Measurements from ENCODE around the gene LCP2.

Gene LCP2

DNA sequence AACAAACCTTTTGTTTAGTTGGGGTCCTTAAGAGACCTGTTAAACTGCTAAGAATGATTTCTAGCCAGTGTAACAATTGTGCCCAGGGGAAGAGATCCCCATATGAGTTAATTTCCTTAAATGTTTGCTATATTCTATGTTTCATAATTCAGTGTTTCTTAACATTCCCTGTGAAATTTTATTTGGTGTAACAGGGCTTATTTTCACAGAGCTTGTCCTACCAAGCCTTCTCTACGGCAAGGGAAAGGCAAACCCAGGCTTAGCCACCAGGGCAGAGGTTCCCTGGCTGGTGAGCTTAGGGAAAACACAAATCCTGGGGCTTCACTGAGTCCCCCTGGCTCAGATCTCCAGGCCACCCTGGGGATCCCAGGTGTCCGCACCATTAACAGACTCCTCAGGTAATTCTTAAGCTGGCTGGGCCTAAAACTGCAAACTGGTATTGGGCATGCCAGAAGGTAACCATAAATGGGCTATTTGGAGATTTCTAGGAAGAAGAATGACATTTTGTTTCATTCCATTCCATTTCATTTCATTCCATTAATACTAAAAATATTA, 17.0 kb upstream of the LCP2 start:
- DNase-seq, result no peak

- no peak for DNase-seq
Measured at GRCh38 chr5:170313816-170314215, 16.2 kb upstream of the LCP2 start.

- DNase-seq, result no peak
Measured at GRCh38 chr5:170313344-170313743, 15.8 kb upstream of the LCP2 start.

DNA sequence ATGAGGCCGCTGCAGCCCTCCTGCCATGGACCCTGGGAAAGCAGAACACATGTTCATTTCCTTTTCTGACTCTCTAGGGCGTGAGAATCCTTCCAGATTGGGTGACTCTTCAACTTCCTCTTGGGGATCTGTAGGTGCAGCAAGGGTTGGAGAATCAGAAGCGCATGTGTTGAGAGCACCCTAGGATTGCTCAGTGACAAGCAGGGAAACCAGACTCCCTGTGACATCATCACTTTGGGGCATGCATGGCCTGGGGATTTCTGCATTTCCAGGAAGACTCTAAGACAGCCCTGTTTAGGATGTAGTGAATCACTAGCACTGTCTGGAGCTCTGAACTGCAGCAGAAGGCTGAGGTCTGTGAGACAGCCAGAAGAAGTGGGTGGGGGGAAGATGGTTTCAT, 15.1 kb upstream of the LCP2 start:
- DNase-seq, result no peak

DNA sequence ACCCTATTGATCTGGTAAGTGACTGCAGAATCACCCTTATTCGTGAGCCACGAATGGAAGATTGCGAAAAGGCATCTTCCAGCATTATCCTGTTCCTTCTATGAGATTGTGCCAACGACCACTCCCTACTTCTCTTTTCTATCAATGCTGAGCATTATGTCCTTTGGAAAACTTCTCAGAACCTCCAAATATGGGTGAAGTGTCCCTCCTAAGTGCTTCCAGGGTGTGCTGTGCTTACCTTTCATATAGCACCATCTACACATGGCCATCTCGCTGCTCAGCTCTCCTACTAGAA, 14.7 kb upstream of the LCP2 start:
- DNase-seq, result no peak

DNA sequence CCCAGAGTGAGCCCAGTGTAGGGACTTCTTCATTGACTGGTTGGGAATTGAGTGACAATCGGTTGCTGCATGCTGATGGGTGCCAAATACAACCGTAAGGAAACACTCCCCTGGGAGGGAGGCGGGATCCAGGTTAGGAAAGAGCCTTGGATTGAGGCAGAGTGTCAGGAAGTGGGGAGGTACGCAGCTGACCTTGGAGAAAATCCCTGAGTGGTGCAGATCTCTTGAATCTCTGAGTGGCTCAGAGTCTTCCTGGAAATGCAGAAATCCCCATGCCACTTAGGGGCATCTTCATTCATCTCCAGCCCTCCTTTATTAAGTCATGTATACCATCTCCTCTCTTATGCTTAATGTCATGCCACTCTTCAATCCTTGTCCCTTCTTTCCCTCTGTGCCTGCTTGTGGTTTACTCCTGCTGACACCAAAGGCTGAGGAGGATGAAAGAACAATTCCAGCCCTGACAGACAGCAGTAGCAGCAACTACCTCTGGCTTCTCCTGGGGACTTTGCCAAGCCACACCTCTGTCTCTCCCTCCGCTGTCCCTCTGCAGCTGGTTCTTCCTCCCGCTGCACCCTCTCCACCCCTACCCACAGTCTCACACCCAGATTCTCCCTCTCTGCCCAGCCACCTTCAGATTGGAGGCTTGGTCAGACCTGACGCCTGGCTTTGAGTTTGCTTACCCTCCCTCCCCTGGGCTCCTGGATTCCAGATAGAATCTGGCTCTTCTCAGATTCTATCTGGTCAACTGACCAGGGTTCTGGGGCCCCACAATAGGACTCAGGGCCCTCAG, 14.1 kb upstream of the LCP2 start:
- DNase-seq, result no peak

- DNase-seq, result no peak
Measured at GRCh38 chr5:170310256-170310926, 12.8 kb upstream of the LCP2 start.

- DNase-seq, result no peak
Measured at GRCh38 chr5:170308686-170309085, 11.1 kb upstream of the LCP2 start.

DNA sequence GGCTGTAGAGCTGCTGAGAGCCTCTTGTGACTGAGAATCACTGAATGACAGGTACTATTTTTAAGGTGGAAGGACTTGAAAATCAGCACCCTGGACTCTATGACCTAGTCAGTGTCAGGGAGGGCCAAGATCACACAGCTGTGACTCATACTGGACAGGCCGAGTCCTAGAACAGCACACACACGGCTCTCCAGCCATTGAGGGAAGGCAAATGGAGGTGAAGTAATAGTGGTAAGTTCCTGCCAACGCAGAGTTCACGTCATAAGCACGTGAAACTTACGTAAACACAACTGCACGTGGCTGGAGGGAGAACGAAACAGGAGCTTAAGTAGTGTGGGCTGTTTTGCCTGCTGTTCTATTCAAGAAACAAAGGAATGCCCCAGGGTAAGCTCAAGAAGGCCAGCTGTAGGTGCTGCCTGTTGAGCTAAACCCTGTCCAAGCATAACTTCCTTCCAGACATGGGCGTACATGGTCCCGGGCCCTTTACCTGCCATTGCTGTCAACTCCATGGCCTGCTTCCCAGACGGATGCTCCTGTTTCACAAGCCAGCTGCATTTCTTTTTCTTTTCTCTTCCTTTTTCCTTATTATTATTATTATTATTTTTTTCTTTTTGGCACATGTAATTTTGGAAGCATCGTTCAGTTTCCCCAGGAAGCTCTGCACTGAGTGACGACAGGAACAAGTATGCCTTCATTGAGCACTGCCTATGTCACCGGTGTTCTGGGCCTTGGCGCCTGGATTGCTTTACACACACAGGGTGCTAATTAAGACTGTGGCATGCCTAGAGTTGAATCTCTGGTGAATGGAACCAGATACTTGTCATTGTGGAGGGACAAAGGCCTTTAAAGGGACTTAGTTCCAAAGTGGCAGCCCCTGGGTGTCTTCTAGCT, 10.2 kb upstream of the LCP2 start:
- peak; percentile 52 for DNase-seq

DNA sequence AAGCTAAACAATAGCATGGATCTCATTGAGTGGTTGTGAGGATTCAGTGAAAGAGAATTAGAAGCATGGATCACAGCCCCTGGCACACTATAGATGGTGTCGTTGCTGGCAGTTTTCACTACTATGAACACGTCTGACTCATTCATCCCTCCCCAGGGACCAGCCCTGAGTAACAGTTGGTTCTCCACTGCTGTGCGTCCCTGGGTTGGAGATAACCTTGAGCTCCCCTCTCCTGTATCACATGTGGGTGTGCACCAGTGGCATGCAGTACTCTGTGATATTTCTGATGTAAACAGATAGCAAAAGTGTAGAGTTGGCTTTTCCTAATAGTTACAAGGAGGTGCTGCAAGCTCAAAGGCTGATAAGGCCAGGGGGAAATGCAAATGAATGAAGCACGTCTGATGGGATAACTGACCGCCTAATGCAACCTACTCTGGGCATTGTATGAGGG, 8.8 kb upstream of the LCP2 start:
- no peak for DNase-seq

- DNase-seq, result no peak
Measured at GRCh38 chr5:170305646-170306025, 8.1 kb upstream of the LCP2 start.

GRCh38 chr5:170305016-170305645, 7.6 kb upstream of the LCP2 start:
- no peak for DNase-seq

DNA sequence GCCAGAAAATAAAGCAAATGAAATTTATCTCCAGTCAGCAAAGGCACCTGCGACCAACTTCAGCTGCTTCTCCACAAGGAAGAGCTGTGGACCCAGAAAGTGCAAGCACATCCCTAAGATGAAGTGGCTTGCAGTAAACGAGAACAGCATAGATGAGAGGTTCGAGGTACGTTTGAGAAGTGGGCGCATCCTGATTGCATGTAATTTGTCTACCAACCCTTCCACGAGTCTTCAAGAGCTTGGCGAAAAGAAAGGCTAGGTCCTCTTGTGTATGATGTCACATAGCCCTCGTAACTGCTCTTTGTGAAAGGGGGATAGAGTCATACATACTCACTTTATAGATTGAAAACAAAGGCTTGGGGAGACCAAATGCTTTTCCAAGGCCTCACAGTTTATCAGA, 6.0 kb upstream of the LCP2 start:
- DNase-seq, result no peak

- peak; percentile 67 for DNase-seq
Measured at GRCh38 chr5:170302653-170303501, 5.3 kb upstream of the LCP2 start.

GRCh38 chr5:170301981-170302652, 4.5 kb upstream of the LCP2 start:
- DNase-seq, result no peak

- DNase-seq, result no peak
Measured at GRCh38 chr5:170301149-170301548, 3.6 kb upstream of the LCP2 start.

- DNase-seq, result no peak
Measured at GRCh38 chr5:170300361-170301013, 2.9 kb upstream of the LCP2 start.

DNA sequence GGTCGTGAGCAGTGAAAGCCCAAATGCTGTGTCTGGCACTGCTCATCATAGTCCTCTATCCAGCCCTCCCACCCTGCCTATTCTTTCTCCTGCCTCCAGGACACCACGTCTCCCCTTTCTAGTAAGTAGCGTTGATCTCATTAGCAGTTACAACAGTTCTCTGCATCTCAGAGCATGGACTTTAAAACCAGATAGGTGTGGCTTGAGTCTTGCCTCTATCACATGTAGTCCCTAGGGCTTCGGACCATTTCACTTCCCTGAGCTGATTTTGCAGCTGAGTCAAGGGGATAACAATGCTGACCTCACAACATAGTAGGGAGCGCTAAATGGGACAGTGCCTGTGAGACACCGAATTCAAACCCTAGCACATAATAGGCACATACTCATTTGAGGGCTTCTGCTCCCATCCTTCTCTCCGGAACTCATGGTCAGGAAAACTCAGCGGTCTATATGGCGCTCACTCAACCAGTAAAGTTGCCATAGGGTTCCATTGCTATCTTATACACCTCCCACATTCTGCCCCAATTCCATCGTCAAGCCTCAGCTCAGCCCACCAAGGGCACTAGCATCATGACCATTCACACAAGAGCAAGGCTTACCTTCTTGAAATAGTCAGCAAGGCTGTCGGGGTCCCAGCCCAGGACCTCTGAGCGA, 515 bp downstream of the LCP2 start:
- no peak for DNase-seq

DNA sequence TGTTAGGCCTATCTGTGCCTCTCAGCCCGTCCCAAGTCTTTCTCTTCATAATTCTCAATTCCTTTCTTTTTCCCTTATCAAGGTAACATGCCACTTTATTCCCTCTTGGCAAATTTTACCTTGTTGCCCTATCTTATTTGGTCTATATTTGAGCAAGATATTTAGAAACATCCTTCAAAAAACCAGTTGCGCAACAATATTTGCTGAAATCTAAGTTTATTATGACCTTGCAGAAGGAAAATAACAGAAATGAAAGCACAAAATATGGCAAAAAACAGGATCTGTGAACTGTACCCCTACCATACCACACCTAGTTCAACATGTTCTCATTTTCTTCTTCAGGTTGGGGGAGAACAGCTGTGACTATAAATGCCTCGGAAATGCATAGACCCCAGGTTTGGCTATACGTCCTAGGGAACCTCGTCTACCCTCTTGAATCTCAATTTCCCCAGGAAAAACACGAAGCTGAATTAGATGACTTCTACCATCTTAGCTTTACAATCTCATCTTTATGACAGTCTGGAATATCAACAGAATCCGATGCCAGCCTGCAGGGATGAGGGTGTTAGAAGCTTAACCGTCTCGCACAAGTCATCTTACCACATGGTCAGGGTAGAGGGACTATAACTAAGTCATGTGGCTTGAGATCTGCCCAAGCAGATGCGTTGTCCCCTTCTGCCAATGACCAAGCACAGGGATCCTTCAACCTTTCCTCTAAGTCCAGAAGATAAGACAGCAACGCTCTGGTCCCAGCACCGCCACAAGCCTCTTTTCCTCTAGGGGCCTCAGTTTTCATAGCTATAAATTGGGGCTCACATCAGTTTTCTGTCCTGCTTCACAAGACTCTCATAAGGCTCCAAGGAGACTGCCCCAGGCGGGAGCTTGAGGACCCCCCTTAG, 1.3 kb downstream of the LCP2 start:
- DNase-seq, result no peak

All from left hindlimb (tissue), 1 donor.